ENCODE data around the gene BCL7C. TPM values are rescaled to one million over a fixed set of nuclear protein-coding genes. Genes with fewer than 3 reads are reported as not detected.

The BCL7C gene
- total and polyA plus RNA-seq, 2 of the 8 experiments (the other 6 are each of a cell fraction or from before 2014, with no cell fraction given), result 8.6 to 17.2 TPM

DNA sequence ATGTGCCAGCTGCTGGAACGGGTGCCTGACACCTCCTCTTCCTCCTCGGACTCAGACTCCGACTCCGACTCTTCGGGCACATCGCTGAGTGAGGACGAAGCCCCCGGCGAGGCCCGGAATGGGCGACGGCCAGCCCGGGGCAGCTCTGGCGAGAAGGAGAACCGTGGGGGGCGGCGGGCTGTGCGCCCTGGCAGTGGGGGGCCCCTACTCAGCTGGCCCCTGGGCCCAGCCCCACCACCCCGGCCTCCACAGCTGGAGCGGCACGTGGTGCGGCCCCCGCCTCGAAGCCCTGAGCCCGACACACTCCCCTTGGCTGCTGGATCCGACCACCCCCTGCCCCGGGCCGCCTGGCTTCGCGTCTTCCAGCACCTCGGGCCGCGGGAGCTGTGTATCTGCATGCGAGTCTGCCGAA, 36.3 kb upstream of the BCL7C start:
- Histone ChIP-seq H4K91ac (replicated peaks; ENCODE audit: insufficient read length, low read length) (no peak overlapping the region), H3K27me3 (replicated peaks in 1 of 4; ENCODE audit: control insufficient read depth in 3 of 4, extremely low read depth in 1 of 4, insufficient read depth in 3 of 4, low read length in 3 of 4) (no peaks in the 10 kb centered on the region), H3K56ac (replicated peaks; ENCODE audit: insufficient read length, low read depth, low read length) (no peak overlapping the region), H3K79me2 (ENCODE audit: control insufficient read depth in 1 of 2, insufficient read depth in 2 of 2, low read length in 2 of 2) (peaks cover 0 to 3% of the 10 kb centered on the region in 2 experiments; a peak in 2 of 4 replicates), H3K4me3 (ENCODE audit: extremely low read depth in 1 of 4, insufficient read depth in 2 of 4, low read depth in 3 of 4, low read length in 4 of 4) (no peak overlapping the region), H4K20me1 (replicated peaks in 1 of 2; ENCODE audit: control insufficient read depth in 1 of 2, insufficient read depth in 2 of 2, low read length in 2 of 2) (peaks cover 5 to 7% of the 10 kb centered on the region in 2 experiments), H3K14ac (ENCODE audit: insufficient read length) (no peak overlapping the region), H2BK120ac (replicated peaks; ENCODE audit: low read depth, low read length) (no peak overlapping the region), H2BK15ac (ENCODE audit: low read length) (no peak overlapping the region), H3K9me3 (ENCODE audit: insufficient read depth in 2 of 2, low read depth in 1 of 2, low read length in 1 of 2) (no peaks in the 10 kb centered on the region), H3K27ac (ENCODE audit: low read depth, low read length) (no peak overlapping the region), H2BK5ac (ENCODE audit: low read depth, low read length) (no peak overlapping the region), H3K79me1 (ENCODE audit: low read depth, low read length) (peaks cover 3% of the 10 kb centered on the region; the same call in 1 of the 2 replicates), H2BK20ac (ENCODE audit: low read length) (no peak overlapping the region), H3K36me3 (ENCODE audit: control insufficient read depth in 2 of 4, insufficient read depth in 4 of 4, low read length in 3 of 4) (peaks cover 8 to 47% (median 26%) of the 10 kb centered on the region in 4 experiments; a peak in 7 of 8 replicates), H3K4me1 (replicated peaks in 1 of 4; ENCODE audit: control insufficient read depth in 3 of 4, insufficient read depth in 4 of 4, low read length in 3 of 4) (peaks cover 0 to 8% (median 1%) of the 10 kb centered on the region in 4 experiments; a peak in 3 of 7 replicates), H3K23ac (ENCODE audit: insufficient read length) (no peak overlapping the region), H3K18ac (ENCODE audit: extremely low read depth, low read length) (no peak overlapping the region), H4K5ac (ENCODE audit: insufficient read length, low read depth, low read length) (no peak overlapping the region), H2BK12ac (ENCODE audit: low read depth, low read length) (no peak overlapping the region), H3K4me2 (ENCODE audit: insufficient read depth in 1 of 2, low read depth in 2 of 2, low read length in 2 of 2) (no peak overlapping the region), H4K8ac (ENCODE audit: extremely low read depth, insufficient read depth, low read length) (peak overlapping the region; percentile 59; the same call in 1 of the 2 replicates), H3K4ac (replicated peaks; ENCODE audit: insufficient read length, low read depth, low read length) (no peak overlapping the region), H2AFZ (ENCODE audit: low read length) (no peak overlapping the region), H3K9ac (replicated peaks in 1 of 4; ENCODE audit: extremely low read depth in 1 of 4, low read depth in 3 of 4, low read length in 3 of 4) (no peak overlapping the region), H2AK5ac (ENCODE audit: low read depth, low read length) (no peak overlapping the region), H3K23me2 (ENCODE audit: low read depth, low read length) (no peaks in the 10 kb centered on the region)
- ChIA-PET POLR2A (ENCODE audit: partially characterized antibody) (interaction anchor here (1.2 to 8.2 kb wide), 2 partner anchors 7 to 34 kb away, joined by 3 to 105 read pairs; partner anchors contain the start of gene CTF1), CTCF (ENCODE audit: partially characterized antibody) (interaction anchor here (1.1 to 1.9 kb wide), 3 partner anchors 10 to 86 kb away, joined by 3 to 4 read pairs (median 4); no protein-coding TSS in a partner anchor)
- TF ChIP-seq JUN (IDR thresholded peaks at IDR 0.05; ENCODE audit: low read depth, low read length) (no peak), NANOG (IDR thresholded peaks at IDR 0.05; ENCODE audit: insufficient read depth, low read depth, low read length, poor library complexity, severe bottlenecking) (no peak), SRF (IDR thresholded peaks at IDR 0.05; ENCODE audit: low read depth, low read length) (no peak), CHD2 (IDR thresholded peaks at IDR 0.05; ENCODE audit: low read length) (no peak), CBX5 (IDR thresholded peaks at IDR 0.05; ENCODE audit: low read depth, low read length) (no peak), MAFK (IDR thresholded peaks at IDR 0.05; ENCODE audit: low read depth, low read length) (no peak)
- DNase-seq (ENCODE audit: low read depth in 1 of 2, low spot score in 2 of 2) (no peak), FAIRE-seq (no peak)
- 89% methylated on average over 23 of the region's 35 CpGs; no CpG with 5 or more reads in 1 of the 2 experiments for WGBS, 2 experiments (ENCODE audit: extremely low coverage in 1 of 2, insufficient coverage in 1 of 2, insufficient read length in 1 of 2, insufficient replicate concordance in 2 of 2, low coverage in 1 of 2, low lambda C conversion rate in 2 of 2, missing lambda C conversion rate in 1 of 2)
